Umbilical cord (tissue), 2 donors: ENCODE data around the gene MAMDC2. TPM values are rescaled to one million over a fixed set of nuclear protein-coding genes. Genes with fewer than 3 reads are reported as not detected.
A peak's percentile ranks its signal among the peaks of the same experiment; 100 is the strongest.

Source experiments
- DNase-seq: peaks from one replicate; pipeline ENCODE4 v3.0.0-alpha.2; 2015; ENCODE audit warnings: low spot score
- total RNA-seq: library from RNA; depleted of rRNA; stranded (reverse); fragments of >200 nt; gene quantifications from one replicate; pipeline ENCODE4 v1.2.3, GENCODE V29; 2014; ENCODE audit warnings: low replicate concordance; ENCODE audit not compliant: insufficient read depth

The MAMDC2 gene
- total RNA-seq, 1 donor from 2014 or later: 3.1 TPM

DNA sequence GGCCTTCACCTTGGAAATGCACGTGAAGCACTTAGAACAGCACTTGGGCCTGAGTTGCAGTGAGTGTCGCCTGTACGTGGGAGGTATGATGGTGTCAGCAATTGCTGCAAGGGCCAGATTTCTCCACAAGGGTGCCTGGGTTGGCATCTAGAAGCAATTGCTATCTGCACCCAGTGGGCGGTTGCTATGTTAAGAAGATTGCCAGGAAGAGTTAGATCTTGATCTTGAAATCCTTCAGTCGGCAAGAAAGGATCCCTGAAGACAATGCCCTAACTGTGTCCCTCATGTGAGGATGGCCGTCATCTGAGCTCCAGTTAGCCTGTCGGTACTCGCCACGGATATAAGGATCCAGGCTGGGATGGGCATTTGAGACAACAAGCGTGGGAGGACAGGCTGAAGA lies 62.9 kb downstream of the MAMDC2 start:
- DNase-seq: no peak

DNA sequence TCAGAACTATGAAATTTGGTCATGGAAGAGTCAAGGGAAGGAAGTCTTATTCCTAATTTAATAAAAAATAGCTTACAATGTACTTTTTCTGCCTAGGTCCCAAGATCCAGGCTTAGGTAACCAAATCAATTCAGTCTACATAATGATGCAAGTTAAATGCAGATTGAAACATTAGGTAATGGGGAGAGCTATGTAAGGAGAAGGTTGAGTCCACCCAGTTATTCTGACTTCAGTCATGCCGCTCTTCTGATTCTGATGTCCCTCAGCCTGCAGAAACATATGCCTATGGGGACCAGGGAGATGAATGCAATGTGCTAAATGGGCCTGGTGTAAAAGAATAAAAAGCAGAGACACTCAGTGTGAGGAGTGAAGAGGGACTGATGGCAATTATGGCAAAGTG lies 63.9 kb downstream of the MAMDC2 start:
- no peak for DNase-seq

DNA sequence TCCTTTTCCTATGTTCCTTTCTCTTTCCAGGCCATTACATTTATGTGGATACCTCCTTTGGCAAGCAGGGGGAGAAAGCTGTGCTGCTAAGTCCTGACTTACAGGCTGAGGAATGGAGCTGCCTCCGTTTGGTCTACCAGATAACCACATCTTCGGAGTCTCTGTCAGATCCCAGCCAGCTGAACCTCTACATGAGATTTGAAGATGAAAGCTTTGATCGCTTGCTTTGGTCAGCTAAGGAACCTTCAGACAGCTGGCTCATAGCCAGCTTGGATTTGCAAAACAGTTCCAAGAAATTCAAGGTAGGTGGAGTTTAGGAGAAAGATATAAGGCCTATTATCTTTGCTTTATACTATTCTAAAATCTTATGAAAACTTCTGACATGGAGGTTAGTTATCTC lies 64.5 kb downstream of the MAMDC2 start:
- DNase-seq: no peak

GRCh38 chr9:70110194-70111041 lies 66.8 kb downstream of the MAMDC2 start:
- no peak for DNase-seq

GRCh38 chr9:70111042-70111602 lies 67.5 kb downstream of the MAMDC2 start:
- peak; percentile 56 for DNase-seq

DNA sequence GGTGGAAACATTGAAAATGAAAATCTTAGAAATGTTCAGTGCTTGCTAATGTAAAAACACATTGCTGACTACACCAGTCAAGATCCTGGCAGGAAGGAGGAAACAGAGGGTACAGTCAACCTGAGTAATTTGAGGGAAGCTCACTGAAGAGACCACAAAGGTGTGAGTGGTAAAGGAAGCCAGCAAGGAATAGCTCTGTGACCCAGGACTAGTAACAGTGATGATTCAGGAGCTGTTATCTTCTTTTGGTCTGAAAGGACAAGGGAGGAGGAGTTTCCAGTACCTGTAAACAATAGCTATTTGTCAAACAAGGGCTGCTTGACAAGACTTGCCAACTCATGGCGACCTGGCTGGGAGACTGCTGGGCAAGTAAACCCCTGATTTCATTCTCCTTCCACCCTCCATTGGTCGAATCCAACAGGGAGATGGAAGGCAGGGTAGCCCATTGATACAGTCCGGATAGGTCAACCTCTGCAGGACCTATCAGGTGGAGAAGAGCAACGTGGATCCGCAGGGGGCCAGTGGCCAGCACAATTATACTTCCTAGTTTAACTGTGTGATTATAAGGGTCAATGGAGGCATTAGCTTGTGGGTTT lies 68.1 kb downstream of the MAMDC2 start:
- no peak for DNase-seq

DNA sequence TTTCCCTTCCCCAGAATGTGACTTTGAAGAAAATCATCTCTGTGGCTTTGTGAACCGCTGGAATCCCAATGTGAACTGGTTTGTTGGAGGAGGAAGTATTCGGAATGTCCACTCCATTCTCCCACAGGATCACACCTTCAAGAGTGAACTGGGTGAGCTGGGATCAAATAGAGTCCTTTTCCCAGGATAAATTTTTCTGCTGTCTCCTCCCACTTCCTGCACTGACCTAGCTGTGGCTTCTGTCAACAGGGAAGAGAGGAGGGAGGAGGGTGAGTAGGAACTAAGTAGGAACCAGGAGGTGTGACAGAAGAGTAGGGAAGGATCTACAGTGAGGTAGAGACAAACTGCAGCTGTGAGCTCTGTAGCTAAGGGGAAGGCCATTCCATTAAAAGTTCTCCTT lies 69.3 kb downstream of the MAMDC2 start:
- DNase-seq: no peak

DNA sequence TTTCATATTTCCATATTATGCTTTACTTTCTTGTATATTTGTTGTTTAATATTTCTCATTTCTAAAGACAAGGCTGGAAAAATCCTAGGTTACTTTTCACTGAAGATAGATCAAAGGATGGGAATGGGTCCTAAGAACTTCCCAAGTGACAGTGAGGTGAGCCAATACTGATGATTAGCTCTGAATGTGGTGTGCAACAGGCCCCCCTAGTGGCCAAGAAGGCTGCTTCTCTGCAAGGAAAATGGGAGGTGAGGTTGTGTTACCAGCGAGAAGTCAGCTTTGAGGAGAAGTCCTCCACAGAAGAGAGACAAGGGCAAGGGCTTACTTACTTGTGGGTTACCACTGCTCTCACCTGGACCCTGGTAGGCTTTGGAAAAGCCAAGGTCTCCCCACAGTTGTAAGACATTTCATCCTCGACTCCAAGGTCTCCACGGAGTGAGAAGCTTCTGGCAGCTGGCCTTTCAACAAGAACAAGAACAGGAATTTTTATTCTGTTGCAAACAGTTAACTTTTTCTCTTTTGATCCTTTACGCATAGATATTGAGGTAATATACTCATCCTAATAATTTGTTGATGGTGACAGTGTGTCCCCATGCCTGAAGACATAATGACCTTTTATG lies 69.9 kb downstream of the MAMDC2 start:
- DNase-seq: peak; percentile 52

- DNase-seq: no peak
Observed at GRCh38 chr9:70114898-70115297, 71.2 kb downstream of the MAMDC2 start.

DNA sequence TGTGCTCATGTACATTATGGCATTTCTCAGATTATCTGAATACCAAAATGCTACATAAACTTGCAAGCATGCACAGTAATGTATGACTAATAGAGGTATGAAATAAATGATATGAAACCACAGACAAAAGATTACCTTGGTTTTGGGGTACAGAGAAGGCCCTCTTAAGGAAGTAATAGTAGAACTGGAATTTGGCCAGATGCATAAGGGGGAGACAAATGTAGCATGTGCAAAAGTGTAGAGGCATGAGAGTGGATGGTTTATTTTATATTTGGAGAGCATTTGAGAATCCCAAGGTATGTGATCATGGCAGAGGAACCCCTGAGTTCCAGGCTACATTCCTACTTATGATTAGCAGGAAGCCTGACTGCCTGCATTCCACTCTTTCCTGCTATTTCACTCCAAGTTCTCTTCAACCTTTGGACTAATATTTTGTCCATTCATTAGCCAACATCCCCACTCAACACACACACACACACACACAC lies 74.2 kb downstream of the MAMDC2 start:
- DNase-seq: no peak

GRCh38 chr9:70119786-70120185 lies 76.1 kb downstream of the MAMDC2 start:
- no peak for DNase-seq

DNA sequence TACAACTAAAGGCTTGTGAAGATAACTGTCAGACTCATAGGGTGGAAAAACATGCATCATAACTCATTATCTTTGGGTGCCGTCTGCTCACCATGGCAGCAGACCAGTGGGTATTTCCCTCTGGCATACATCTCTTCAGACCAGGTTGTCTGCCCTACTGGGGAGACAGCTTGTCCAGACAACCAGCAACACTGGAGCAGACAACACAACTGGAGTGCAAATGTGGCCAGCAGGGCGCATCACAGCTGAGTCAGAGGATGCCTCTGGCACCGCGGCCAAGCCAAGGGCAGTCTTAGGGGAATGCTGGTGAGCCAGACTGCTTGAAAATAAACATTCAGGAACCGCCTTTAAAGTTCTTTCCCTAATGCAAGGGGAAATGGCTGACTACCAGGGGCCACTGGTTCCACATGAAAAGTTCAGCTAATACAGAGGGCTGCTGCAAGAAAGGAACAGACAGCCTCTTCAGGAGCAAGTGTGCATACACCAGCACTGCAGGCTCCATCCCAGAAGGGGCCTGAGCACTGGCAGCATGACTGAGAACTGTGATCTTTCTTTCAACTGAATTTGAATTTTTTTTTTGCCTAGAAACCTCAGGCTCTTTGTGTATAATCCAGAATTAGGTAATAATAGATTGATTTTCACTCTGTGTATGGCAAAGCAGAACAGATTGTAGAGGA lies 77.3 kb downstream of the MAMDC2 start:
- peak; percentile 31 for DNase-seq

- DNase-seq: no peak
Observed at GRCh38 chr9:70121818-70122436, 78.3 kb downstream of the MAMDC2 start.

GRCh38 chr9:70123695-70124094 lies 80.0 kb downstream of the MAMDC2 start:
- no peak for DNase-seq

- DNase-seq: no peak
Observed at GRCh38 chr9:70125621-70126263, 82.1 kb downstream of the MAMDC2 start.

DNA sequence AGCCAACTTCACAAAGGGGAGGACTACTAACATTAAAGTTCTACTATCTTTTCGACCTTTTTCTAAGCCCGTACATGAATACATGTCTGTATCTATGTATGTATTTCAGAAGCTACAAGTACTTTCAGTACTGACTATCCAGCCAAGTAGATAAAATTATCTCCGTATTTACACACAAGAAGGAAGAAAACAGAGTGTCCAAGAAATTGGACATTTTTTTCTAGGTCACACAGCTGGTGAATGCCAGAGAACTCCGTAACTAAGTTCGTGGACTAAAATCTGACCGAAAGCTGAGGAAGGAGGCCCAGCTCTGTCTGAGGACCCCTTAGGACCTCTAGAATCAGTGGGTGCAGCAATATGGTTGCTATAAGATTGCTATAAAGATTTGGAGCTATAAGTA lies 83.4 kb downstream of the MAMDC2 start:
- DNase-seq: no peak

GRCh38 chr9:70127540-70128416 lies 84.1 kb downstream of the MAMDC2 start:
- DNase-seq: no peak

GRCh38 chr9:70130266-70130665 lies 86.6 kb downstream of the MAMDC2 start:
- DNase-seq: peak; percentile 35

GRCh38 chr9:70131296-70131695 lies 87.6 kb downstream of the MAMDC2 start:
- no peak for DNase-seq
